ENCODE results near the gene SUSD6.

The SUSD6 gene

GRCh38 chr14:69606258-69607184 lies 4.9 kb upstream of the SUSD6 start:
- ATAC-seq, result no peak
- Mint-ChIP-seq H3K4me1 (peaks cover 14% of the 10 kb centered on the region), H3K9me3 (no peaks in the 10 kb centered on the region), H3K27ac (no peak overlapping the region), H3K27me3 (no peaks in the 10 kb centered on the region), H3K36me3 (ENCODE audit: low read depth) (no peaks in the 10 kb centered on the region), H3K4me3 (no peak overlapping the region)
- no peak for DNase-seq

DNA sequence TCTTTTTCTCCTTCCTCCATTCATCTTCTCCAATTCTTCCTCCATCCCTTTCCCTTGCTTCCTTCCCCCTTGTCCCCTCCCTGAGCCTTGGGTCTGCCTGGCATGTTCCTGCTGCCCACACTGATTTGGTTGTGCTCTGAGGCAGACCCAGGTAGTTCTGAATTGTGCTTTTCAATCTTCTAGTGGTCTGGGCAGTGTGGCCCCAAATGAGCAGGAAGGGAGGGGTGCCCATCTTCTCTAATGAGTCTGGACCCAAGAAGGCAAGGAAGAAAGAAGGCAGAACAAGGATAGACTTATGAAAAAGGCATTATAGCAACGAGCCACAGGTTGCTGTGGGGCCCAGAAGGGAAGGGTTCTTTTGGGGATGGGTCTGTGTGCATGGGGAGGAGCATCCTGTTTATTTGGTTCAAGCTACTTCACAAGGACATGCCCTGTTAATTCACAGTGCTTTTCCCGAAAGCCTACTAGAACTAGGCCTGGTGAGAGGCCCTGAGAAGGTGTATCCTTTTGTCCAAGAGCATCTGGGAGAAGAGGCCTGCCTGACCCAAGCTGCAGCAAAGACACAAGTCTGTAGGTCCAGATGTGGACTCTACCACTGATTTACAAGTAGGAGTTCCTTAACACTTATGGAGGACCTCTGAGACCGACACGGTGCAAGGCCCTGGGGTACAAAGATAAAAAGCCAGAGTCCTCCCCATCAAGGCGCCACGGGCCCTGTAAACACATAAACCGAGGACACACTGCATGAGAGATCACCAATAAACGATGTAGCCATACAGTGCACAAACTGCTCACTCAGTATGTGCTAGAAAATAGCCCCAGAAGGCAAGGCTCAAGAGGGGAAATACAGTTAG lies 1.1 kb upstream of the SUSD6 start:
- Mint-ChIP-seq H3K36me3 (ENCODE audit: low read depth) (peaks cover 2% of the 10 kb centered on the region), H3K4me1 (peaks cover 43% of the 10 kb centered on the region)

DNA sequence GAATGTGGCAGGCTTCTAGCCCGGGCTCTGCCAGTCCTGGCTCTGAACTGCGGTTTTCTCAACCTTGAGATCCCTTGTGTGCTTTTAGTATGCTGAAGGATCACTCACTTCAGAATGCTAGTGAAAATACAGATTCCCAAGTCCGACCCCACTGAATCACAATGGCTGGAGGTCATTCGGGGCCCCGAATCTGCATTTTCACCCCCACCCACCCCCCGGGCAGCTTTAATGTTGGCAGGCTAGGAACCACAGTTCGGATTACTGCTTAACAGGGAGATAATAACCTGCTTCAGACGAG lies 573 bp upstream of the SUSD6 start:
- no peaks in the 10 kb centered on the region for H3K27me3 Mint-ChIP-seq
- H3K9me3 Mint-ChIP-seq, result no peaks in the 10 kb centered on the region
- H3K4me1 Mint-ChIP-seq, result peaks cover 49% of the 10 kb centered on the region
- DNase-seq (no peak), ATAC-seq (no peak)
- peaks cover 5% of the 10 kb centered on the region for H3K36me3 Mint-ChIP-seq (ENCODE audit: low read depth)
- peak overlapping the region; percentile 81 for H3K4me3 Mint-ChIP-seq
- peak overlapping the region; percentile 84 for H3K27ac Mint-ChIP-seq

More for the DNA sequence above, 1.1 kb upstream of the SUSD6 start:
- H3K27me3 Mint-ChIP-seq, result no peaks in the 10 kb centered on the region
- DNase-seq (no peak), ATAC-seq (no peak)
- peak overlapping the region; percentile 84 for H3K27ac Mint-ChIP-seq
- H3K9me3 Mint-ChIP-seq, result no peaks in the 10 kb centered on the region
- peak overlapping the region; percentile 81 for H3K4me3 Mint-ChIP-seq

DNA sequence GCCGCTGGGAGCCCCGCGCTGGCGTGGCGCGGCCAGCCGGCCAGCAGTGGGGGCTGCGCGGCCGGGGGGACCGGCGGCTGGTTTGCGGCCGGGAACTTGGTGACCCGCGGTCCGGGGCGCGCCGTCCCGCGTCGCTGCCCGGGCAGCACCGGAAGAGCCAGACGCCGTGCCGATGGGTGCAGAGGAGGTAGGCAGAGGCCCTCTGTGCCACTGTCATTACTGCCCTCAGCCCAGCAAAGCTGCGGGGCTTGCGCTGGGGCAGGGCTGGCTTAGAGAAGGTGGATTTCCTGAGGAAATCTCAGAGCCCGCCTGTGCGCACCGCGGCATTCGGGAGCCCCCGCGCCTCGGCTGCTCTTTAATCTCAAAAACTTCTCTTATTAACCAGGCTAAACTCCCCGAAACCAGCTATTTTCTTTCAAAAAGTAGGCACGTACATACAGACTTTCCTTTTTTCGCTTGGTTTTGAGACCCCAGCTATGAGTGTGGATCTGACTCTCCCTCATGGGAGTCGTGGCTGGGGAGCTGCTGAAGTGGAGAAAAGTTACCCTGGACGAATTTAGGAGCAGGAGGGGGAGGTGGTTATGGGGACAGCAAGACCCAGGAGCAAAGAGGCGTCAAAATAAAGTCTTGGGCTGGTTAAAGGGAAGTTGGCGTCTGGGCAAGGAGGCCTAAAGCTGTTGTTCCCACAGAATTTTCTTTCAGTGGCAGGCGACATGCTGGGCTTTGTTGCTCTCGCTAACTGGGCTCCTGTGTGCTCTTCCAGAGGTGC lies 802 bp downstream of the SUSD6 start:
- H3K4me1 Mint-ChIP-seq, result peaks cover 62% of the 10 kb centered on the region
- peak overlapping the region; percentile 96 for H3K4me3 Mint-ChIP-seq
- DNase-seq (peak; percentile 50), ATAC-seq (peak; percentile 47)
- no peaks in the 10 kb centered on the region for H3K9me3 Mint-ChIP-seq
- peak overlapping the region; percentile 94 for H3K27ac Mint-ChIP-seq
- H3K36me3 Mint-ChIP-seq (ENCODE audit: low read depth), result peaks cover 11% of the 10 kb centered on the region
- H3K27me3 Mint-ChIP-seq, result no peaks in the 10 kb centered on the region

GRCh38 chr14:69612783-69613130 lies 1.4 kb downstream of the SUSD6 start:
- Mint-ChIP-seq H3K27ac (peak overlapping the region; percentile 94), H3K36me3 (ENCODE audit: low read depth) (peaks cover 11% of the 10 kb centered on the region), H3K27me3 (no peaks in the 10 kb centered on the region), H3K9me3 (no peaks in the 10 kb centered on the region), H3K4me3 (peak overlapping the region; percentile 96), H3K4me1 (peaks cover 68% of the 10 kb centered on the region)
- ATAC-seq, result no peak
- no peak for DNase-seq

GRCh38 chr14:69613312-69614073 lies 2.1 kb downstream of the SUSD6 start:
- DNase-seq (no peak), ATAC-seq (no peak)
- H3K4me3 Mint-ChIP-seq, result peak overlapping the region; percentile 96
- H3K27ac Mint-ChIP-seq, result peak overlapping the region; percentile 94
- peaks cover 75% of the 10 kb centered on the region for H3K4me1 Mint-ChIP-seq
- peaks cover 11% of the 10 kb centered on the region for H3K36me3 Mint-ChIP-seq (ENCODE audit: low read depth)
- H3K27me3 Mint-ChIP-seq, result no peaks in the 10 kb centered on the region
- no peaks in the 10 kb centered on the region for H3K9me3 Mint-ChIP-seq

GRCh38 chr14:69614592-69614991 lies 3.2 kb downstream of the SUSD6 start:
- ATAC-seq (no peak), DNase-seq (no peak)
- Mint-ChIP-seq H3K4me3 (peak overlapping the region; percentile 96), H3K27ac (peak overlapping the region; percentile 97), H3K27me3 (no peaks in the 10 kb centered on the region), H3K4me1 (peaks cover 84% of the 10 kb centered on the region), H3K9me3 (no peaks in the 10 kb centered on the region), H3K36me3 (ENCODE audit: low read depth) (peaks cover 16% of the 10 kb centered on the region)

DNA sequence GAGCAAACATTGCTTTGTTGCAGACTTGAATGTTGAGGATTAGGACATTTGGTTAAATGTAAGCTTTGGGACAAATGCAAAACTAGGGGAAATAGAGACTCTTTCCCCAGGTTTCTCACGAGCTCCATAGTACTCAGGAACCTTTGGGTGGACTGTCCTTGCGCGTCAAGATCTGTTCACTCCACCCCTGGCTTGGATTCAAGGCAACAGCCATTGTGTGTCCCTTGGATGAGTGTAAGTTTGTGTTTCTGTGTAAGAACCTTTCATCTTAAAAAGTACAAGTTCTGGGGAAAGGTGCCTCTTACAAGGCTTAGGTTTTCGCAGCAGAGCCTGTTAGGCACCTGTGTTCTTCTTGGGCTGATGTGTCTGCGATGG lies 3.7 kb downstream of the SUSD6 start:
- no peaks in the 10 kb centered on the region for H3K9me3 Mint-ChIP-seq
- peak overlapping the region; percentile 97 for H3K27ac Mint-ChIP-seq
- peaks cover 18% of the 10 kb centered on the region for H3K36me3 Mint-ChIP-seq (ENCODE audit: low read depth)
- ATAC-seq, result no peak
- no peak for DNase-seq
- H3K4me1 Mint-ChIP-seq, result peaks cover 86% of the 10 kb centered on the region
- no peaks in the 10 kb centered on the region for H3K27me3 Mint-ChIP-seq
- peak overlapping the region; percentile 96 for H3K4me3 Mint-ChIP-seq

DNA sequence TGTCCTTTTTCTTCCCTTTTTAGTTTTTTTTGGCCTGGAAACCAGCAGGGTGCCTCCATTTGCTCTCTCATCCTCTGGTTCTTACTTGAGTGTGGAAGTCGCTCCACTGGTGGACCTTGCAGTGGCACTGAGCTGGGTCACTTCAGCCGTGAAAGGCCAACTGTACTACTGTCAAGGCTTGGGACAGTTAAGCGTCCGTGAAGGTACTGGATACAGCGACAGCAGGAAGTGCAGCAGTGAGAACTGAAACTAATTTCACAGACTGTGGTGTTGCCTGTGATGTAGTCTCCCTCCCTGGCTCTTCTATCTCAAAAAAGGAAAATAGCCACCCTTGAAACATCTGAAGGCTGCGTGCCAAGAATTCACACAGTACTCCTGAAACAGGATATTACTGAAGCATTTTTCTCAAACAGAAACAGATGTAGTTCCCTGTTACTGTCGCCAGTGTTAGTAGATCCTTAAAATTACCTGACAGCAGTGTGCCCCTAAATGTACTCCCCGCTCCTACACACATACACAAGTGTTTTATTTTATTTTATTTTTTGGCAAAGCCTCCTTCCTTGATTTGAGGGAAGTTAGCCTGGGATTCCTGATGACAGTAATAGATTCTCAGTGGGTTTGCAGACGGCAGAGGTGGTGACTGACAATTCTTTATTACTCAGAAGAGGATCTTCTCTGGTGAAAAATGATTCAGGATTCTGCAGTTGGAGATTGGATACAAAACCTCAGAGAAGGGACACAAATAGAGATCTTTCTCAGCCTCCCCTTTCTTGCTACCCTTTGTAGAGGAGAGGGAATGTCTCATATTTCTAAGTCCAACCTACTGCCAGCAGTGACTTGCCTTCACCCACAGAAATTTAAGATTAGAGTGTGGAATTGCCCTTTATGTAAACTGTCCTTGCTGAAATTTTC lies 4.4 kb downstream of the SUSD6 start:
- Mint-ChIP-seq H3K4me3 (peak overlapping the region; percentile 96), H3K36me3 (ENCODE audit: low read depth) (peaks cover 18% of the 10 kb centered on the region), H3K4me1 (peaks cover 87% of the 10 kb centered on the region), H3K9me3 (no peaks in the 10 kb centered on the region), H3K27ac (peak overlapping the region; percentile 97), H3K27me3 (no peaks in the 10 kb centered on the region)
- DNase-seq, result no peak
- peak; percentile 31 for ATAC-seq

DNA sequence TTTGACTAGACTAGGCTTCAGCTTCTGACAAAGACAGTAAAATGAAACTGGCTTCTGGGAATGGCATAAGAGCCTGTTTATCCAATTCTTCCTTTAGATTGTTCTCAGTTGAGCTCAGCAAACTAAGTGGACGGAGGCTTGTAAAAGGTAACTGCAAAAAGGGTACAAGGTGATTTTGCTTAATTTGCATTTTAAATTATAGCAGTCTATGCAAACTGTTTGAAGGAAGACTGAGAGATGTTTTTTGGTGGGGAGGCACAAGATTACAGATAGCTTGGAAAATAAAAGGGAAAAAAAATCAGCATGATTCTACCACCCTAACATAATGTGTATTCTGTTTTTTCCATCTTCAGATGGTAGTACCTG lies 5.0 kb downstream of the SUSD6 start:
- Mint-ChIP-seq H3K27me3 (no peaks in the 10 kb centered on the region), H3K36me3 (ENCODE audit: low read depth) (peaks cover 18% of the 10 kb centered on the region), H3K4me3 (peak overlapping the region; percentile 96), H3K4me1 (peaks cover 90% of the 10 kb centered on the region), H3K27ac (peak overlapping the region; percentile 97), H3K9me3 (no peaks in the 10 kb centered on the region)
- no peak for ATAC-seq
- DNase-seq, result no peak

DNA sequence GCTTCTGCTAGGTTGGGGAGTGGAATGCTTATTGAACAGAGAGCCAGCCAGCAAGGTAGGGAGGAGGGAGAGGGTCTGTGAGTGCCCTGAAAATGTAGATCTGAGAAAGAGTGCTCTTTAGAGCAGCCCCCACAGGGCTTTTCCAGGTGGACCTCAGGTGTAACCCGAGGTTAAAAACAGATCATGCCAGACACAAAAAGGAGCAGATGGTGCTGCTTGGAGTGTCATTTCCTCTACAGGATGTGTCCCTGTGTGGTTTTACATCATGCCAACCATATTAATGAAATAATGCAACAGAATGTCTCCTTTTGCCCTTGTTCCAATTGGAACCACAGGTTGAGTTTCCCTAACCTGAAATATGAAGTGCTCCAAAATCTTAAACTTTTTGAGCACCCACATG lies 6.4 kb downstream of the SUSD6 start:
- Mint-ChIP-seq H3K4me1 (peaks cover 99% of the 10 kb centered on the region), H3K4me3 (no peak overlapping the region), H3K36me3 (ENCODE audit: low read depth) (peaks cover 25% of the 10 kb centered on the region), H3K27ac (peak overlapping the region; percentile 88), H3K27me3 (no peaks in the 10 kb centered on the region), H3K9me3 (no peaks in the 10 kb centered on the region)
- ATAC-seq, result no peak
- DNase-seq, result no peak

DNA sequence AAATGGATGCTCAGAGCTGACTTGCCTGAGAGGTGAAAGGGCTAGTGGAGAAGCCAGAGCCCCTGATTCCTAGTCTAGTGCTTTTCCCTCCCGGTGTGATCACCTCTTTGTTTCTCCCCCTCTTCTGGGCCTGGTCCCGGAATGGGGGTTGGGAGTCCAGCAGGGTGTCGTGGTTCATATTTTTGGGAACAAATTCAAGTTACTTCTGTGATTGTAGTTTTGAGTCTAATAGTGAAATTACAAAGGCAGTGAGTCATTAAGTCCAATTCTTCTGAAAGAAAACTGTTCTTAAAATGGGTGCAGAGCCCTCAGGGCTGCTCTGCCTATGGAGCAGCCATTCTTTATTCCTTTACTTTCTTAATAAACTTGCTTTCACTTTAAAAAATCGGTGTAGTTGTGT lies 7.6 kb downstream of the SUSD6 start:
- no peaks in the 10 kb centered on the region for H3K27me3 Mint-ChIP-seq
- H3K27ac Mint-ChIP-seq, result peak overlapping the region; percentile 88
- ATAC-seq (no peak), DNase-seq (no peak)
- H3K4me3 Mint-ChIP-seq, result peak overlapping the region; percentile 48
- H3K9me3 Mint-ChIP-seq, result no peaks in the 10 kb centered on the region
- peaks cover 97% of the 10 kb centered on the region for H3K4me1 Mint-ChIP-seq
- H3K36me3 Mint-ChIP-seq (ENCODE audit: low read depth), result peaks cover 28% of the 10 kb centered on the region

DNA sequence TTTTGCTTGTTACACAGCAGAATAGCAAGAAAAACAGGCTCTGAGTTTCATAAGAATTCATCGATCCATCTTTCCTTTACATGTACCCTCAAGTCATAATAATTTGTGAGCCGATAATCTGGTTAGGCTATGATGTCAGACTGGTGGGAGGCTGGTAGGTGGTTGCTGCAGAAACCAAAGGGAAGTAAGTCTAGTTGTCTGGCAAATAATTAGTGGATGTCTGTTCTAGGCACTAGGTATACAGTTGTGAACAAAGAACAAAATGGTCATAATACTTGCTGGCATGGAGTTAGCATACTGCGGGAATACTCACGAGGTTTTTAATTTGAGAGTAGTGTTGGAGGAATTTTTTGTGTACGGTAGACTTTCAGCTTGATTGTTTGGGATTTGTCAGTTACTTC lies 8.8 kb downstream of the SUSD6 start:
- Mint-ChIP-seq H3K27me3 (no peaks in the 10 kb centered on the region), H3K4me3 (peak overlapping the region; percentile 47), H3K9me3 (no peaks in the 10 kb centered on the region), H3K4me1 (peaks cover 97% of the 10 kb centered on the region), H3K36me3 (ENCODE audit: low read depth) (peaks cover 28% of the 10 kb centered on the region), H3K27ac (peak overlapping the region; percentile 88)
- DNase-seq, result no peak
- ATAC-seq, result no peak

Data from activated naive CD8-positive, alpha-beta T cell treated with anti-CD3 and anti-CD28 coated beads, Interleukin-2, amount 50 U/mL, for 24 hours (primary cell).